ENCODE measurements around the gene SLC25A5.
"Not testable (repeated sequence)": the region's sequence is repeated elsewhere in the genome, so short reads cannot be mapped to it uniquely, and the experiment has no call there.

The SLC25A5 gene

DNA sequence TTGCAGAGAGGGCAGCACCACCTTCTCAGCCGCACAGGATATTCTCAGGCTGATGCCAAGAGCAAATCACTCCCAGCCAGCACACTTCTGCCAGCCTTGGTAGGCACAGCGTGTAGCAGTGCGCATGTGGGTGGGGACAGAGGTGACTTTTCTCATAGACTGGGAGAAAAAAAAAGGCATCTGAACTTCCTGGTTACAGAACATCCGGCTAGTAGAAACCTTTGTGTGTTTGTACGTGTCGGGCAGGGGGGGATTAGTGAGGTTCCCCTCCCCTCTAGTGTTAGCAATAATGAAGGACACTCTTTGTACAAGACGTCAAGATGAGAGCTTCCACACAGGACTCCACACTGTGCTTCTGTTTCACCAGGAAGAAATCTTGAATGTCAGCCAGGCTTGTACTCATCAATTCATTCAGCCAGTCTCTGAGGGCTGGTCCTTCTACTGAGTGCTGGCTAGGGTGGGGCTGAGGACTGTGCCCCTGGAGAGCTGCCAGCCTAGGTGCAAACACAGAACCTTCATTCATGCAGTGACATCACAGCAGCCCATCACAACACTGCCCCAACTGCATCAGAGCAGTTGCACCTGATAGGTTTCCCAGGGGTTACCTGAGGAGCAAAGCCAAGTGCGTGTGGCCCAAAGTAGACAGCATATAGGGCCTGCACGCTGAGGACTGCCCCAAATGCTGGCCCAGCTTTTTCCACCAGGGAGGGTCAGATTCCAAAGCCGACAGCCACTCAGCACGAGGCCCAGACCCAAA lies 34.7 kb downstream of the SLC25A5 start:
- in situ Hi-C loops (cut with MboI; ENCODE audit: low sequenced_read_pairs): no loop called here

DNA sequence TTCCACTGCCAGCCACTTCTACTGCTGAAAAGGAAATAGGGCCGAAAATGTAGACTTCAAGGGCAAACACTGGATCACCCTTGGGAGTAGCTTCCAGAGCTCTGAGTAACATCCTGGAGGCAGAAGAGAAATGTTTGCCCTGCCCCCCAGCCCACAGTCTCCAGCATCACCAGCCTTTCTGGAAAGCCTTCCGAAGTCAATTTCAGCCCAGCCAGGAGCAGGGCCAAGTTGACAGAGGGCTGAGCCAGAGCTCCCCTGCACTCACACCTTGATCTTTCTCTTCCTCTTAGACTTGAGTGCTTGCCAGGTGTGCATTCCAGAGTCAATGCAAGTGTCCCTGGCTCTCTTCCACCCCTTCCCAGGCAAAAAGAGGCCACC lies 35.2 kb downstream of the SLC25A5 start:
- in situ Hi-C loops (cut with MboI; ENCODE audit: low sequenced_read_pairs): no loop called here

DNA sequence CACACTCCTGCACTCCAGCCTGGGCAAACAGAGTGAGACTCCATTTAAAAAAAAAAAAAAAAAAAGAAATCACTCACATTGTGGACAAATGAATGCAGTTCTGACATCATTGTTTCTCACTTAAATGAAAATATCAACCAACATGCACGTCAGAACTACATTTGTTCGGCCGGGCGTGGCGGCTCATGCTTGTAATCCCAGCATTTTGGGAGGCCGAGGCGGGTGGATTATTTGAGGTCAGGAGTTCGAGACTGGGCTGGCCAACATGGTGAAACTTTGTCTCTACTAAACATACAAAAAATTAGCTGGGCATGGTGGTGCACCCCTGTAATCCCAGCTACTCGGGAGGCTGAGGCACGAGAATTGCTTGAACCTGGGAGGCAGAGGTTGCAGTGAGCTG lies 36.9 kb downstream of the SLC25A5 start:
- in situ Hi-C loops (cut with MboI; ENCODE audit: low sequenced_read_pairs): not testable (repeated sequence)

DNA sequence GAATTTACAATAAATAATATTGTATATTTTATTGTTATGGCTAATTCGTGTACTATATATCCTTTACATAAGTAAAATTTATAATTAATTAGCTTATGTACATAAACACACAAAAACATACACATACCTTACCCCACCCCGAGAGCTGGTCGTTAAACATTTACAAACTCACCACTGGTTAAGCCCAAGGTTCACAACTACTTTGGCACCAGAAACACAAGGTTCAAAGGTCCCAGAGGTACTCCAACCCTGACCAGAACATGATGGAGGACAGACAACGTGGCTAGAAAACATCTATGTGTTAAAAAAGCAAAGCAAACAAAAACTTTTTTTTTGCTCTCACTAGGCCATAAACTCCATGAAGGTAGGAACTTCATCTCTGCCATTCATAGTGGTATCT lies 37.7 kb downstream of the SLC25A5 start:
- in situ Hi-C loops (cut with MboI; ENCODE audit: low sequenced_read_pairs): no loop called here

DNA sequence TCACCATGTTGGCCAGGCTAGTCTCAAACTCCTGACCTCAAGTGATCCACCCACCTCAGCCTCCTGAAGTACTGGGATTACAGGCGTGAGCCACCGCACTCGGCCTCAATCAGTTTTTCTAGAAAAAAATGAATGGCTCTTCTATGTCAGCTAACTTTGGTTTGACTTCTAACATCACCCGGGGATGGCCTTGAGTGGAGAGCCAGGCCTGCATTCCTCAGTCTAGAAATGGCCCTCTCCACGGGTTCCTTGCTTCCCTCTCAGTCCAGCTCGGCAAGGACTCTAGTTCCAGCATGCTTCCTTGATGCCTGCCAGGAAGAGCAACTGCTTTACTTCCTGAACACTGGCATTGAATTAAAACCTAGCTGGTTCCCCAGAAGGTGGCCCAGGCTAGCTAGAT lies 39.0 kb downstream of the SLC25A5 start:
- in situ Hi-C loops (cut with MboI; ENCODE audit: low sequenced_read_pairs): no loop called here

DNA sequence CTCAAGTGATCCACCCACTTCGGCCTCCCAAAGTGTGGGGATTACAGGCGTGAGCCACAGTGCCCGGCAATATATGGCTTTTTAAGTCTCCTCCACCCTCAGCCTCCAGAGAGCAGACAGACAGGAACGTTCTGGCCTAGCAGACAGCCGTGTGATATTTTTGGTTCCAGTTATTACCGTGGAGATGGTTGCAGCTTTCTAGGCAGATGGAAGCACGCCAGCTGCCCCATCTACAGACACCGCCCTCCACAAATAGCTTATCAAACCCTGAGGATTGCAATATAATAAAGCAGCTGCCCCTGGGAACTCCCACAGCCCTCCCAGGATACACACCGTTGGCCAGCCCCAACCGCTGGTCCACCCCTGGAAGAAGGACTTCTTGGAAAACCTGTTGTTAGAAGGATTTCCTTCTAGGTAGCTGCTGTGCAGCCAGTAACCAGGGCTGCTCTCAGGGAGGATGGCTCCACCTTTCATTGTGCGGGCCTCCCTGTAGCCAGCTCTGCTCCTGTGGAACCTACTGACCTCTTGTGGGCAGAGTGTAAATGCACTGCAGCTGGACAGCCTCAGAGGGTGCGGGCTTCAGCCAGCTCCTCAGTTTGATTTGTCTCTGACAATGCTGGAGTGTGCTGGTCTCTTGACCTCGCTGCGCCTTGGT lies 44.0 kb downstream of the SLC25A5 start:
- in situ Hi-C loops (cut with MboI; ENCODE audit: low sequenced_read_pairs): no loop called here

DNA sequence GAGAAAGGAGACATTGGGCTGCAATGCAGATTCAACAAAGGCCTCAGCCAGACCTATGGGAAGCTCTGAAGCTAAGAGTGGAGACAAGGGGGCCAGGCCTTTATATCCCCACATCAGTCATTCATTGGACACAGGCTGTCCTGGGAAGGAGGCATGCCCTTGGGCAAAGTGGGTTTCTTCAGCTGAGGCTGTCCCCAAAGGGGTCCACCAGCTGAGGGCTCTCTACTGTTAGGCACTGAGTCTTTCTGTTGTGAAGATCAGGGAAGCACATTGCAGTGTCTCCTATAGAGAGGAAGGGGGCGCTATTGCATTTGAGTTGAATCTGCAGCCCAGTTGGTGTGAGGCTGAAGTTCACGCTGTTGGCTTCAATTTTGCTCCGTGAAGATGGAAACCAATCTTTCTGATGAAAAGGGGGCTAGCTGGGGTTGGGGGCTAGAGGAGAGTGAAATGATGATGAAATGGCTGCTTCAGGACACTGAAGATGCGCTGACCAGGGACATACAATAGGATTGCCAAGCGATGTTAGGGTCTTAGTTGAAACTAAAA lies 48.0 kb downstream of the SLC25A5 start:
- in situ Hi-C loops (cut with MboI; ENCODE audit: low sequenced_read_pairs): no loop called here

DNA sequence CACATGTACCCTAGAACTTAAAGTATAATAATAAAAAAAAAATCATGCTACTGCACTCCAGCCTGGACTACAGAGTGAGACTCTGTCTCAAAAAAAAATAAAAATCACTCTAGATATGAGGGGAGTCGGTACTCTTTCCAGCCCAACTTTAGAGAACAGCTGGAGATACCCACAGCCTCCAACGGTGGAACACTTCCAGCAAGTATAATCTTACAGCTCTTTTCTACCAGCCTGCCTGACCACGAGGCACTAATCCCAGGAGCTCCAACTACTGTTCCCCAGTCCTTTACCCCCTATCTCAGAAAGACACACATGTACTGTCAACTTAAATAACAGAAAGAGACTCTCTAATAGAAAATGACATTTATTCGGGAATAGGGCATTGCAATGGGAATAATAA lies 50.1 kb downstream of the SLC25A5 start:
- in situ Hi-C loops (cut with MboI; ENCODE audit: low sequenced_read_pairs): no loop called here

All from HL-60/S4 treated with retinoic acid at 250 ng/mL for 4 days and 3 days (cell line).